Lower lobe of right lung (tissue), 2 donors: ENCODE measurements around the gene TSPEAR. TPM values are rescaled to one million over a fixed set of nuclear protein-coding genes. Genes with fewer than 3 reads are reported as not detected.
"Not testable (repeated sequence)": the region's sequence is repeated elsewhere in the genome, so short reads cannot be mapped to it uniquely, and the experiment has no call there.

Experiments used
- ATAC-seq, 2 donors: fragments of 200-7000 bp; cut with Tn5 transposase; one replicate each; pipeline ENCODE4 v1.9.1; 2020 to 2022; ENCODE audit warnings: mild to moderate bottlenecking in 2 of 2, moderate library complexity in 2 of 2
- DNase-seq: peaks from one replicate; pipeline ENCODE4 v3.0.0-alpha.2; 2020
- H3K27ac ChIP-seq: fragments of 200-600 bp; one replicate; pipeline ENCODE4 v1.8.0; 2022
- H3K27me3 ChIP-seq: fragments of 200-600 bp; one replicate; pipeline ENCODE4 v1.8.0; 2022; ENCODE audit warnings: low read depth
- H3K36me3 ChIP-seq: fragments of 200-600 bp; one replicate; pipeline ENCODE4 v1.8.0; 2022; ENCODE audit warnings: mild to moderate bottlenecking
- H3K4me1 ChIP-seq: fragments of 200-600 bp; one replicate; pipeline ENCODE4 v1.8.0; 2022
- H3K4me3 ChIP-seq: fragments of 200-600 bp; one replicate; pipeline ENCODE4 v1.8.0; 2022; ENCODE audit warnings: mild to moderate bottlenecking
- H3K9me3 ChIP-seq: fragments of 200-600 bp; one replicate; pipeline ENCODE4 v1.8.0; 2022
- intact Hi-C: fragments of 100-400 bp; cut with DNase I; formaldehyde crosslinking; loops from one replicate; pipeline ENCODE4 v1.11.0; 2022
- total RNA-seq: library from RNA; stranded (reverse); fragmentation: NEBNext Ultra II Directional; extraction: Animal tissue kit (Norgen Biotek cat#: 25700); gene quantifications from one replicate; pipeline ENCODE4 v1.2.1, GENCODE V29; 2021
- TF ChIP-seq, protein P1 (sequence below): fragments of 200-600 bp; IDR thresholded peaks from one replicate; pipeline ENCODE4 v1.8.0; 2022; ENCODE audit warnings: antibody characterized with exemption, mild to moderate bottlenecking
- donor health status: DM: no; HTN: yes; CAD: no; lungs with severe emphysema.

Gene TSPEAR
- total RNA-seq, 1 donor from 2014 or later = 0.27 TPM

DNA sequence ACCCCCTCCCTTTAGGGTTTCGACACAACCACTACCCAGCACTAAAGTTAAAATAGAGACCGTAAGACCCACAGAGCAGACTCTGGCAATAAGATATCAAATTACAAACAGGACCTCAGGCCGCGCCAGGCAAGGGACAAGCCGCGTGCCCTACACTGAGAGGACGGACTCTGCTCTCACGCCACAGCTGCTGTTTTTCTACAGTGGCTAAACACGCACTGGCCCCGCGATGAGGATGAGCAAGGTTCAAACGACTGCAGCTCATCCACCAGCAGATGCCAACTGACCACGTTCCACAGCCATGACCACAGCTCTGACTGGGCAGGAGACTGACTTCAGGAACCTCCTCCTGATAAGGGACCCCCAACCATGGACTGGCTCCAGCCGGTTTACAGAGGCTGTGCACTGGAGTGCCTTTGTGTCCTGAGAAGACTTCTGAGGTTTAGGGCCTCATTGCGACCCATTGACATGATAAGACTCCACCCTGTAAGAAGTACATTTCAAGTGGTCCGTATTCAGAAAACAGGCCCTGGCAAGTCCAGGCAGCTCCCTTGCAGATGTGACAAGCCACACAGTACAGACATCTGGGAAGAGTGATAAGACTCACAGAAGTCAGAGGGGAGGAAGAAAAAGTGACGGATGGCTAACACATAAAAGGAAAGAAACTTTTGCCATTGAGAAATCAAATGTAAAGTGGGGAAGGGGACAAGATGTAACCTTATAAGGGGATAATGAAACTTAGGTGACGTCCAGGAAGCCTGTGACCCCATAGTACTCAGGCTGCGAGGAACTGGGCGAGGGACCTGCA lies 117.6 kb downstream of the TSPEAR start:
- Histone ChIP-seq H3K4me3 (no peak overlapping the region), H3K4me1 (no peaks in the 10 kb centered on the region), H3K27me3 (peaks cover 21% of the 10 kb centered on the region), H3K36me3 (no peaks in the 10 kb centered on the region), H3K9me3 (no peaks in the 10 kb centered on the region), H3K27ac (no peak overlapping the region)
- intact Hi-C loops = no loop called here
- DNase-seq (no peak), ATAC-seq (no peak)
- TF ChIP-seq, protein P1, sequence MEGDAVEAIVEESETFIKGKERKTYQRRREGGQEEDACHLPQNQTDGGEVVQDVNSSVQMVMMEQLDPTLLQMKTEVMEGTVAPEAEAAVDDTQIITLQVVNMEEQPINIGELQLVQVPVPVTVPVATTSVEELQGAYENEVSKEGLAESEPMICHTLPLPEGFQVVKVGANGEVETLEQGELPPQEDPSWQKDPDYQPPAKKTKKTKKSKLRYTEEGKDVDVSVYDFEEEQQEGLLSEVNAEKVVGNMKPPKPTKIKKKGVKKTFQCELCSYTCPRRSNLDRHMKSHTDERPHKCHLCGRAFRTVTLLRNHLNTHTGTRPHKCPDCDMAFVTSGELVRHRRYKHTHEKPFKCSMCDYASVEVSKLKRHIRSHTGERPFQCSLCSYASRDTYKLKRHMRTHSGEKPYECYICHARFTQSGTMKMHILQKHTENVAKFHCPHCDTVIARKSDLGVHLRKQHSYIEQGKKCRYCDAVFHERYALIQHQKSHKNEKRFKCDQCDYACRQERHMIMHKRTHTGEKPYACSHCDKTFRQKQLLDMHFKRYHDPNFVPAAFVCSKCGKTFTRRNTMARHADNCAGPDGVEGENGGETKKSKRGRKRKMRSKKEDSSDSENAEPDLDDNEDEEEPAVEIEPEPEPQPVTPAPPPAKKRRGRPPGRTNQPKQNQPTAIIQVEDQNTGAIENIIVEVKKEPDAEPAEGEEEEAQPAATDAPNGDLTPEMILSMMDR = no peak

DNA sequence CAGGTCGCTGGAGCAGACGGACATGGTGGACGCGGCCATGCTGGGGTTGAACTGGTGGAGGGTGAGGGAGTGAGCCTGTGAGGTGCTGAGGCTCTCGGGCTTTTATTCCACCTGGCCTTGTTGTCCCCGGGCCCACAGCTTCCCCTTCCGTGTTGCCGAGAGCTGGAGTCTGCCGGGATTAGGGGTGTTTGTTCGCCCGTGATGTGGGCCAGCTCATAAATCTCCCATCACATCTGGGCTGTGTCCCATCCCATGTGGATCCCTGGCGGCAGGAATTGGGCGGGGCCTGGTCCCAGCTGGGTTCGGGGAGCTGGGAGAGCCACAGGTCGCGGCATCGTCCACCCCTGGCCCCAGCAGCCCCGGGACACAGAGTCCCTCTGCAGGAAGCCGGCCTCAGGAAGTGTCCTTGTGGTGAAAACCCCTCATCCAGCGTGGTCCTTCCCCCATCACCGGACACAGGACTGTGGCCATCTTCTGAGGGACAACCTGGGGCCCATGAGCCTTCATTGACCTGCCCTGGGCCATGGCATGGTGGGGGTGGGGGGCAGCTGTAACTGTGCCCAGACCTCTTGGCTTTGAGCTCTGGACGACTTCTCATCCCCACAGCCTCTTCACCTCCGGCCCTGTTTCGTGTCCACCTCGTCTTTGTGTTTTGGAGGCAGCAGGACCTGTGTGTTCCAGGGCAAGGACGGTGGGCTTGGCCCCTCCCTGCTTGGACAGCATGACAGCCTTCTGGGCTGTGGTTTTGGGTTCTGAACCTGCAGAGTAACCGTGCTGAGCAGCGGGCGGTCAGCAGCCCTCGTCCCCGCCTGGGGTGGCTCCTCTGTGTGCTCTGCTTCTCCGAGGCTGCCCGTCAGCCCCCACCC lies 118.7 kb downstream of the TSPEAR start, which contains the start of gene KRTAP10-6:
TSS of gene KRTAP10-6 (minus strand) at position 60 of the 866 bp plus-strand sequence. CDS start at position 39, 21 bp downstream.
- peak in 1 of 2 donors; percentile 28 for ATAC-seq

DNA sequence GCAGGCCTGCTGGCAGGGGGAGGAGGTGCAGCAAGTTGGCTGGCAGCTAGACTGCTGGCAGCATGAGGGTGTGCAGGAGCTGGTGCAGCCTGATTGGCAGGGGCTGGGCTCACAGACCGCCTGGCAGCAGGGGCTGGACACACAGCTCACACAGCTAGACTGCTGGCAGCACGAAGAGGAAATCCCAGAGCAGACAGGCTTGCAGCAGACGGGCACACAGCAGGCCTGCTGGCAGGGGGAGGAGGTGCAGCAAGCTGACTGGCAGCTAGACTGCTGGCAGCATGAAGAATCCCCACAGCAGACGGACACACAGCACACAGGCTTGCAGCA lies 119.6 kb downstream of the TSPEAR start:
- intact Hi-C loops, H3K36me3 ChIP-seq, DNase-seq: not testable (repeated sequence)

More for the DNA sequence above, 118.7 kb downstream of the TSPEAR start, which contains the start of gene KRTAP10-6:
- TF ChIP-seq, protein P1 = no peak
- H3K27ac ChIP-seq = no peak within 1 kb of the TSS
- H3K4me3 ChIP-seq = no peak within 1 kb of the TSS
- intact Hi-C loops = no loop called here
- H3K36me3 ChIP-seq = no peaks in the 10 kb centered on the region
- no peak for DNase-seq
- peaks cover 17% of the 10 kb centered on the region for H3K27me3 ChIP-seq
- H3K4me1 ChIP-seq = no peaks in the 10 kb centered on the region
- H3K9me3 ChIP-seq = no peaks in the 10 kb centered on the region

DNA sequence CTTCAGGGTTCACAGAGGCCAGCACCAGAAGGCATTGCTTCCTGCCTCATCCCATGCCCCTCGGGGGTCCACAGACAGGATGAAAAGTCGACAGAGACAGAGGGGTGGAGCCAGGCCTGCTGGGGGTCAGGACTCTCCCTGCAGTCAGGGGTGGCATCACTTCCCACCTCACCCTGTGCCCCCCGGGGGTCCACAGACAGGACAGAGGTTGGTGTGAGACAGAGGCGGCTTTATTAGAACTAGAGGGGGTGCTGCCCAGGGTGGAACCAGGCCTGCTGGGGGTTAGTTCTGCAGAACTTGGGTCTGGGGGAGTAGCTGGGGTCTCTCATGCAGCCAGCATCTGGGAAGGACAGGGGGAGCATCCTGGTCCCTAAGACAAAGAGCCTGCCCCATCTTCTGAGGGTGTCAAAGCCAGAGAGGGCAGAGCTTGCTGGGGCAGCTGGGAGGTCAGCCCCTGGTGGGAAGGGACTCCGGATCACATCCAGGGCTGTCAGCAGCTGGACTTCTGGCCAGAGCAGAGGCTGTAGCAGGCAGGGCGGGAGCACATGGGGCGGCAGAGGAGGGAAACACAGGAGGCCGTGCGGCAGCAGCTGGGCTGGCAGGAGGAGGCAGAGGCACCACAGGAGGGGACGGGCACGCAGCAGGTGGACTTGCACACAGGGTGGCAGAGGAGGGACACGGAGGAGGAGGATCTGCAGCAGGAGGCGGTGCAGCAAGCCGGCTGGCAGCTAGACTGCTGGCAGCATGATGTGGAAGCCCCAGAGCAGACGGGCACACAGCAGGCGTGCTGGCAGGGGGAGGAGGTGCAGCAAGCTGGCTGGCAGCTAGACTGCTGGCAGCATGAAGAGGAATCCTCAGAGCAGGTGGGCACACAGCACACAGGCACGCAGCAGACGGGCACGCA lies 120.2 kb downstream of the TSPEAR start:
- H3K4me1 ChIP-seq, H3K27ac ChIP-seq, intact Hi-C loops, H3K36me3 ChIP-seq, H3K9me3 ChIP-seq, H3K4me3 ChIP-seq, ATAC-seq, DNase-seq: not testable (repeated sequence)
- H3K27me3 ChIP-seq = peaks cover 23% of the 10 kb centered on the region

More for the DNA sequence above, 119.6 kb downstream of the TSPEAR start:
- ATAC-seq, H3K4me3 ChIP-seq, H3K9me3 ChIP-seq, H3K27ac ChIP-seq, H3K4me1 ChIP-seq: not testable (repeated sequence)
- H3K27me3 ChIP-seq = peaks cover 17% of the 10 kb centered on the region

DNA sequence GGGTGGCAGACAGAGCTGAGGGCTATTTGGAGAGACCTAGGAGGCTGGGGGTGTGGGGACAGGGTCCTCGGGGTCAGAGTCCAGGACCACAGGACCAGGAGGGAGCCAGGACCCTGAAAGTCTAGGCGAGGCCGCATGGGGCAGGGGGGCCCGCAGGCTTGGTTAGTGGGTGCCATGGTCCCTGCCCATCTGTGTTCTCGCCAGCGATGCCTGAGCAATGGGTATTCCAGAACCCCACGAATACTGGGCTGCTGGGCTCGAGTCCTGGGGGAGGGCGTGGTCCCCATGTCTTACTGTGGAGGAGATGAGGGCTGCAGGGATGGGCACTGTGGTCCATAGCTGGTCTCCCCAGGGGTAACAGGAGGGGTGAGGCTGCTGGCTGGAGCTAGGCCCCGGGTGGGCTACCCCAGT lies 121.1 kb downstream of the TSPEAR start:
- ATAC-seq (peak in 1 of 2 donors; percentile 51), DNase-seq (no peak)

More for the DNA sequence above, 121.1 kb downstream of the TSPEAR start:
- TF ChIP-seq, protein P1 = no peak
- no peaks in the 10 kb centered on the region for H3K9me3 ChIP-seq
- H3K4me3 ChIP-seq = no peak overlapping the region
- H3K36me3 ChIP-seq = no peaks in the 10 kb centered on the region
- intact Hi-C loops = no loop called here
- no peaks in the 10 kb centered on the region for H3K4me1 ChIP-seq
- H3K27ac ChIP-seq = no peak overlapping the region
- peaks cover 25% of the 10 kb centered on the region for H3K27me3 ChIP-seq
